Tibial artery (tissue), 4 donors: Measurements from ENCODE around the gene ATXN8OS.

Experiments
- DNase-seq, 2 donors: peaks; one replicate each; pipeline ENCODE4 v3.0.0-alpha.2; 2019
- H3K27ac ChIP-seq, 2 donors: fragments of 200-600 bp; sonication (generic) in 1 of 2; 1 replicate in 1 of 2; 2 replicates in 1 of 2; pipeline ENCODE4 v1.5.1; 2018 to 2019; ENCODE audit warnings: mild to moderate bottlenecking in 1 of 2
- H3K27me3 ChIP-seq, 2 donors: fragments of 200-600 bp; sonication (generic) in 1 of 2; one replicate each; pipeline versions ENCODE4 v1.5.1 to v1.6.0; 2016 to 2019
- H3K36me3 ChIP-seq, 3 donors: fragments of 200-600 bp; sonication (generic) in 2 of 3; one replicate each; pipeline ENCODE4 v1.5.1; 2016 to 2019; ENCODE audit warnings: mild to moderate bottlenecking in 2 of 3
- H3K4me1 ChIP-seq, 4 donors: fragments of 200-600 bp; sonication (generic) in 2 of 4; 1 replicate in 3 of 4; 2 replicates in 1 of 4; pipeline ENCODE4 v1.5.1; 2016 to 2019
- H3K4me3 ChIP-seq, 2 donors: fragments of 200-600 bp; sonication (generic) in 1 of 2; 1 replicate in 1 of 2; 2 replicates in 1 of 2; pipeline ENCODE4 v1.5.1; 2018 to 2019; ENCODE audit warnings: mild to moderate bottlenecking in 2 of 2
- H3K9me3 ChIP-seq, 3 donors: fragments of 200-600 bp; sonication (generic) in 1 of 3; one replicate each; pipeline ENCODE4 v1.5.1; 2016 to 2019
- intact Hi-C: fragments of 100-400 bp; cut with DNase I; formaldehyde crosslinking; loops from one replicate; pipeline ENCODE4 v1.15.0; 2023; ENCODE audit warnings: low total_unique reads
- TF ChIP-seq, protein P1 (sequence below), 2 experiments: fragments of 200-600 bp in 1 of 2; fragments of 450-650 bp in 1 of 2; IDR thresholded peaks; one replicate each; pipeline ENCODE4 v1.5.1; 2017 to 2019; ENCODE audit warnings: antibody characterized with exemption in 2 of 2, mild to moderate bottlenecking in 1 of 2, moderate library complexity in 1 of 2

The ATXN8OS gene

GRCh38 chr13:70172946-70173597 lies 65.4 kb downstream of the ATXN8OS start:
- no peaks in the 10 kb centered on the region for H3K4me1 ChIP-seq
- H3K27ac ChIP-seq: no peak overlapping the region
- H3K4me3 ChIP-seq: no peak overlapping the region
- no peak for DNase-seq
- H3K27me3 ChIP-seq: no peaks in the 10 kb centered on the region
- H3K9me3 ChIP-seq: no peaks in the 10 kb centered on the region
- intact Hi-C loops: no loop called here
- TF ChIP-seq, protein P1, sequence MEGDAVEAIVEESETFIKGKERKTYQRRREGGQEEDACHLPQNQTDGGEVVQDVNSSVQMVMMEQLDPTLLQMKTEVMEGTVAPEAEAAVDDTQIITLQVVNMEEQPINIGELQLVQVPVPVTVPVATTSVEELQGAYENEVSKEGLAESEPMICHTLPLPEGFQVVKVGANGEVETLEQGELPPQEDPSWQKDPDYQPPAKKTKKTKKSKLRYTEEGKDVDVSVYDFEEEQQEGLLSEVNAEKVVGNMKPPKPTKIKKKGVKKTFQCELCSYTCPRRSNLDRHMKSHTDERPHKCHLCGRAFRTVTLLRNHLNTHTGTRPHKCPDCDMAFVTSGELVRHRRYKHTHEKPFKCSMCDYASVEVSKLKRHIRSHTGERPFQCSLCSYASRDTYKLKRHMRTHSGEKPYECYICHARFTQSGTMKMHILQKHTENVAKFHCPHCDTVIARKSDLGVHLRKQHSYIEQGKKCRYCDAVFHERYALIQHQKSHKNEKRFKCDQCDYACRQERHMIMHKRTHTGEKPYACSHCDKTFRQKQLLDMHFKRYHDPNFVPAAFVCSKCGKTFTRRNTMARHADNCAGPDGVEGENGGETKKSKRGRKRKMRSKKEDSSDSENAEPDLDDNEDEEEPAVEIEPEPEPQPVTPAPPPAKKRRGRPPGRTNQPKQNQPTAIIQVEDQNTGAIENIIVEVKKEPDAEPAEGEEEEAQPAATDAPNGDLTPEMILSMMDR (IDR thresholded peaks at IDR 0.05): no peak
- H3K36me3 ChIP-seq: no peaks in the 10 kb centered on the region

DNA sequence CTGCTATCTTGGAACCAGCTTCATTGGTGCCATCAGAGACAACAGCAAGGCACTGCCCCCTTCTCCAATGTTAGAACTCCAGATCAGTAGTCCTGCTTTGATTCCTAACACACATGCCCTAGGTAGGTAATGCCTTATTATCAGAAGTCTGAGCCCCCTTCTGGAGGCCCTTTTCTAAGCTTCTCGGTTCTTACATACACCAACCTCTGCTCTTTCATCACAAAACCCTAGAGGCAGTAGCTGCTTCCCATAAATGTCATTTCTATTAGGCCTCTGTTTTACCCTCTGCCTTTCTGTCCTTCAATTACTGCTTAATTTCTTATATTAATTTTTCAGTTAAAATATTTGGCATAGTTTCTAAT lies 66.0 kb downstream of the ATXN8OS start:
- Histone ChIP-seq H3K4me1 (no peaks in the 10 kb centered on the region), H3K36me3 (no peaks in the 10 kb centered on the region), H3K9me3 (no peaks in the 10 kb centered on the region), H3K4me3 (no peak overlapping the region), H3K27me3 (no peaks in the 10 kb centered on the region), H3K27ac (no peak overlapping the region)
- DNase-seq: no peak
- TF ChIP-seq, protein P1 (IDR thresholded peaks at IDR 0.05): no peak
- intact Hi-C loops: no loop called here

DNA sequence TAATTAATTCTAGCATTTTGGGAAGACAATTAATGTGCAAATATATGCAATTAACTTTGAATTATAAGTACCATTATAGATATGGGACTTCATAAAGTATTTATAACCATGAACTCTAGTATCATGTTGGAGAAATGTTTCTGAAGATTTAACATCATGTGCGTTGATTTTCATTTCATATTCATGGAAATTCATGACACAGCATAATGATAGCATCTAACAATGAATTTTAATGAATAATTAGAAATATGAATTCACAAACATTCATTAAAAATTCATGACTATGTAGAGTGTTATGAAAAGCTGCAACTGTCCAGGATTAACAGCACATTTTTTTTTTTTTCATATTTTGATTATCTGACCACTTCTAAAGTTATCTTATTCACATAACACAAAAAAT lies 70.7 kb downstream of the ATXN8OS start:
- intact Hi-C loops: no loop called here
- TF ChIP-seq, protein P1 (IDR thresholded peaks at IDR 0.05): no peak

More for the DNA sequence above, 70.7 kb downstream of the ATXN8OS start:
- DNase-seq: no peak
- H3K27ac ChIP-seq: no peak overlapping the region
- no peaks in the 10 kb centered on the region for H3K4me1 ChIP-seq
- H3K36me3 ChIP-seq: no peaks in the 10 kb centered on the region
- no peak overlapping the region for H3K4me3 ChIP-seq
- H3K27me3 ChIP-seq: no peaks in the 10 kb centered on the region
- H3K9me3 ChIP-seq: no peaks in the 10 kb centered on the region
